ENCODE results near the gene MUC5AC.

Gene MUC5AC

DNA sequence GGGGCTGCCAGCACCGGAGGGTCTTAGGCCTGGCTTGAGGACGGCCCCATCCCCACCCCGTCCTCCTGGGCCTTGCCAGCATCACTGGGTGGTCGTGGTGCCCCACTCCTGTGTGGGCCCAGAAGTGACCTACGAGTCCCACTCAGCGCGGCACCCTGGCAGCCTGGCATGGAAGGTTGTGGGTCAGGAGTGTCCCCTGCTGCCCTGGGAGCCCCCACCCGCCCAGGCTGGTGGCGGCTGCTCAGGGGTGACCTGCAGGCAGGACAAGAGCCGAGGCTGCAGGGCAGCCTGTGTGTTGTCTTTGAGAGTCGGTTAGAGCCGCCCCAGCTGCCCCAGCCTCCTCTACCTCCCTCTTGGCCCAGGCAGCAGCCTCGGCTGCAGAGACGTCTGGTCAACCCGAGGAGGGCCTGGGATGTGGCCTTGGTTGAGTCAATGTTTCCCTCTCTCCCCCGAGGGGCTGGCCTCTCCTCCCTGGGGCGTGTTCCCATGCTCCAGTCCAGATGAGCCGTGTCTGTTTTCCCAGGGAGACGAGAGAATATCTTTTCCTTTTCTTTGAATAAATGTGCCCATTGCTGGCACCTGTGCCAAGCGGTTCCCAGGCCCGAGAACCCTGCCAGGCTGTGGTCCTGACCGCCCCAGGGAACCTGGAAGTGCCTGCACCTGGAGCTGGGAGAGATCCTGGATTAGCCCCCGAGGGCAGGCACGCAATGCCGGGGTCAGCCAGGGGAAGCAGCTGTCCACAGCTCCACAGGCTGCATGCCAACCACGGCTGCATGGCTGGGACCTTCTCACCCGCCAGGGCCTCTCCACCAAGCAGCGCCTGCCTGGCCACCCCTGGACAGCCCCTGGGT, 35.7 kb upstream of the MUC5AC start:
- no peak for DNase-seq (ENCODE audit: low spot score)

- DNase-seq (ENCODE audit: low spot score), result no peak
These were observed 35.1 kb upstream of the MUC5AC start for GRCh38 chr11:1122664-1123002.

DNA sequence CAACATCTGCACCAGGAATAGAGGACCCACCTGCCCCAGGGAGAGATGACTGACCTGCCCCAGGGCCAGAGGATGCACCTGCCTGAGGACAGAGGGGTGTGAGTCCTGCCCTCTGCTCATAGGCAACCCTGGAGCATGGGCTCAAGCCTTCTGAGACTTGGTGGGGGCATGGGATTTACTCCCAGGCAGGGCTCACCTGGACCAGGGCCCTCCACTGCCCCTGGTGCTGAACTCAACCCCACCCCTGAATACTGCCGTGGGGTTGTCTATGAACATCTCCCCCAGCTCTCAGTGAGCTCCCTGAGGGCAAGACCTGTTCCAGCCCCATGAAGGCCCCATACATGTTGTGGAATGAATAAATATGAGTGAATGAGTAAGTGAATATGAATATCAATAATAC, 33.8 kb upstream of the MUC5AC start:
- DNase-seq (ENCODE audit: low spot score), result no peak

GRCh38 chr11:1125803-1126202, 31.9 kb upstream of the MUC5AC start:
- DNase-seq (ENCODE audit: low spot score), result no peak

- DNase-seq (ENCODE audit: low spot score), result no peak
These were observed 31.2 kb upstream of the MUC5AC start for GRCh38 chr11:1126491-1126926.

GRCh38 chr11:1126935-1127663, 30.7 kb upstream of the MUC5AC start:
- DNase-seq (ENCODE audit: low spot score), result no peak

- no peak for DNase-seq (ENCODE audit: low spot score)
These were observed 30.0 kb upstream of the MUC5AC start for GRCh38 chr11:1127664-1128162.

DNA sequence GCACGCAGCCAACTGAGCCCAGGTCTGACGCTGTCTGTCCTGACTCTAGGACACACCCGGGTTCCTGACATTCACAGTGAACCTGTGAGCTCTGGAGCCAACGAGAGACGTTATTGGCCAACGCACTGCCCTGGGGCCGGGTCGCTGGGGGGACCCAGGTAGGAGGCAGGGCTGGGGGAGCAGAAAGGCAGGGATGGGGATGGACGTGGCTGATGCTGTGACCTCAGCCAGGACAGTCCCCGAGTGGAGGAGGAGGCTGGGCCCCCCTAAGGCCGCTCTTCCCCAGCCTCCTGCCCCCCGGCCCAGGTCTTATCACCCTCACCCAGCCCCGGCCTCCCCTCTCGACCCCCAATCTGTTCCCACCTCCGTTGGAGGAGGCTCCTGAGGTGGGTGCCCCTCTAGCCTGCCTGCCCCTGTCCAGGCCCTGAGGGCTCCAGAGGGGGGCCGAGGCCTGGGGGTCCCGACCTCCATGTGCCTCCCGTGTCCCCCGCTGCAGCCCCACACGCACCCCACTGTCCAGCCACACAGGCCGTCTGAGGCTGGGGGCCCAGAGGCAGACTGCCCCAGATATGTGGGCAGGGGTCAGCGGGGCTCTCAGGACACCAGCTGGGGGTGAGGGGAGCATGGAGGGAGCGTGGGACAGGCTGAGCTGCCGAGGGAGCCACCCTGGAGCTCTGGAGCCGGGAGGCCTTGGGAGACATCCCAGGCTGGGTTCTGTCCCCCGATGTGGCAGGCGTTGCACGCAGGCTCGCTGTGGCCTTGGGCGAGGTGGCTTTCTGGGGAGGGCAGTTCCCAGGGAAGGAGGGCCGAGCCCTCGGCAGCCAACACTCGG, 29.2 kb upstream of the MUC5AC start:
- DNase-seq (ENCODE audit: low spot score), result no peak

GRCh38 chr11:1129143-1129610, 28.6 kb upstream of the MUC5AC start:
- DNase-seq (ENCODE audit: low spot score), result no peak

DNA sequence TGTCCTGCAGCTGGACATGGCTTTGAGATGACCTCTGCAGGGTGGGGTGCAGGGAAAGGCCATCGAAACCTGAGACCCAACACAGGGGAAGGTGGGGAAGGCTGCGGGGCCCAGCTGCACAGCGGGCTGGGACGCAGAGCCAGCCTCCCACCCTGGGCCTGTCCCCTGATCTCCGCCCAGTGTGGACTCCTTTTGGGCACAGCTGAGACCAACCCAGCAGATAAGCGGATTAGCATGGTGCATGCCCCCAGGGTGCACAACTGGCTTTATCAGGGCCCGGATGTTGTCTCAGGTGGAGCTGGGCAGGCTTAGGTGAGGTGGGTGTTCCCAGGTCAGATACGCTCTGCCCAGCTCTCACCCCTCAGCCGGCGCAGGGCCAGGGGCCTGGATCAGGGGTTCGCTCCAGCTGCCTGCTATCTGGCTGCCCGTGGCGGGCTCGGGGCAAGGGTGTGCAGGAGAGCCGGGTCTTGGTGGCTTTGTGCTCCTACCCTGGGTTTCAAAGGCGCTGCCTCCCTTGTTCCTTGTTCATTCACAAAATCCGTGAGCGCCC, 28.1 kb upstream of the MUC5AC start:
- no peak for DNase-seq (ENCODE audit: low spot score)

GRCh38 chr11:1130276-1131032, 27.3 kb upstream of the MUC5AC start:
- no peak for DNase-seq (ENCODE audit: low spot score)

DNA sequence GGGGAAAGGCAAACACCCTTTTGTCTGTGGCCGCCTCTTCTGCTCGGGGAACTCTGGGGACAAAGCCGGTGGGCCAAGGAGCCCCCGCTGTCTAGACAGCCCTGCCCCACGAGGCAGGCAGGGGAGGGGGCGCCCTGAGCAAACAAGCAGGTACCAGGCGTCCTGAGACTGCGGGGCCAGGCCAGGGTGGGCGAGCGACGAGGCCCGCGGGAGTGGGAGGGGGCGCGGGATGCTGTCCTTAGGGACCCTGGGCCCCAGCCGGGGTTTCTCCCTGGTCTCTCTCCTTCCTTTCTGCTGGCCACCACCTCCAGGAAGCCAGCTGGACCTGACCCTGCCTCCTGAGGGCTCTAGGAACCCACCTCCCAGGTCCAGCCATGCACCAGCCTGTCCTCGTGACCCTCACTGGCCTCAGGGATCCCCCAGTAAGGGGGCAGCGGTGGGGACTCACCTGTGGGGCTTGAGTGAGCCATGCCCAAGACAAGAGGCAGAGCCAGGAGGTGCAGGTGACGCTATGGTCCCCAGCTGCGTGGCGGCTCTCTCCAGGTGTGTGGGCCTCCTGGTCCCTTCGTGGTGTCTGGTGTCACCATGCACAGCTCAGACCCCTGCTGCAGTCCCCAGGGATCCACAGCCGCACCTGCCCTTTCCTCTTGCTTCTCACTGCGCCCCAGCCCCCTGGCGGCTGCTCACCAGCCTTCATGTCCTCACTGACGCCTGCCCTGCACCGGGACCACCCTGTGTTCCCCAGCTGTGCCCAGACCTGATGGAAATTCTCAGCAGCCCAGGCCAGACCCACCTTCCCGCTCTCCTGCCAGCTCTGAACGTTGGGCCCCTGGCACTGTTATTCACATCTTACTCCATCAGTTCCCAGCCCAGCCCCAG, 26.5 kb upstream of the MUC5AC start:
- no peak for DNase-seq (ENCODE audit: low spot score)

- no peak for DNase-seq (ENCODE audit: low spot score)
These were observed 22.8 kb upstream of the MUC5AC start for GRCh38 chr11:1134848-1135445.

DNA sequence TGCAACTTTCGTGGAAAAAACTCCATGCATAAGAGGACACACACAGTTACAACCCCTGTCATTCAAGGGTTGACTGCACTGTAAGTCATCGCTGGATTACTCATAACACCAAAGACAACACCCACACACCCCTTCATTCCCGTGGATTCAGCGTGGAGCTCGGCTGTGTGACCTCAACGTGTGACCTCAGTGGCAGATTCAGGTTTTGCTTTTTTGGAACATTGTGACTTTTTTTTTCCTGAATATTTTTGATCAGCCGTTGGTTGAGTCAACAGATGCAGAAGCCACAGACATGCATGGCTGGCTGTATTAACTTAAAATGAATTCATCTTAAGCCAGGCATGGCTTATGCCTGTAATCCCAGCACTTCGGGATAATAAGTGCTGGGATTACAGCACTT, 19.7 kb upstream of the MUC5AC start:
- DNase-seq (ENCODE audit: low spot score), result no peak

DNA sequence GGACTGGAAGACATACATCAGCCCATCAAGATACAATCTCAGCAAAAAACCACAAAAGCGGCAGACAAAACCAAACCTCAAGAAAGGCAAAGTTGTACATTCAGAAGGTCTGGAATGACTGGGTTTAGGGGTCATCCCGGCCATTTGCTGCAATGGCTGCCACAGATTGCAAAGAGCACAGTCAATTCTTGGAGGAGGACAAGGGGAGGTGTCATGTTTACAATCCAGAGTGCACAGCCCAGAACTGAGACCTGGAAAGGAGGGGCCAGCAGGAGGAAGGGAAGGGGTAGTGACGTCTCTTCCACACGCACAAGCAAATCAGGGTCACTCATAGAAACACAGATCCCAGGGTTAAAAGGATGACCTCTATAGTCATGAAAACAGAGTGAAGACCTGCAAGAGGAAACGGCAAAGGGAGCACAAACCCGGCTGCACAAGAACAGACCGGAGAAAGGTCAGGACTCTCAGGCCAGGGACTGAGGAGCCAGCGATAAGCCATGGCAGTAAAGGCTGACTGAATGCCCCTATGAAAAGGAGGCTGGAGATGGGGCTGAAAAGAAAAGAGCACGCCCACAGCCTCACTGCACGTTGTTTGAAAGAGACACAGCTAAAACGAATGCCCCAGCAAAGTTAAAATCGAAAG, 18.2 kb upstream of the MUC5AC start:
- no peak for DNase-seq (ENCODE audit: low spot score)

GRCh38 chr11:1140642-1141490, 16.9 kb upstream of the MUC5AC start:
- no peak for DNase-seq (ENCODE audit: low spot score)

GRCh38 chr11:1146365-1146764, 11.4 kb upstream of the MUC5AC start:
- DNase-seq (ENCODE audit: low spot score), result no peak

GRCh38 chr11:1147792-1148191, 10.0 kb upstream of the MUC5AC start:
- no peak for DNase-seq (ENCODE audit: low spot score)

Data from SW480 (cell line).